ENCODE measurements around the gene CD6.

DNA sequence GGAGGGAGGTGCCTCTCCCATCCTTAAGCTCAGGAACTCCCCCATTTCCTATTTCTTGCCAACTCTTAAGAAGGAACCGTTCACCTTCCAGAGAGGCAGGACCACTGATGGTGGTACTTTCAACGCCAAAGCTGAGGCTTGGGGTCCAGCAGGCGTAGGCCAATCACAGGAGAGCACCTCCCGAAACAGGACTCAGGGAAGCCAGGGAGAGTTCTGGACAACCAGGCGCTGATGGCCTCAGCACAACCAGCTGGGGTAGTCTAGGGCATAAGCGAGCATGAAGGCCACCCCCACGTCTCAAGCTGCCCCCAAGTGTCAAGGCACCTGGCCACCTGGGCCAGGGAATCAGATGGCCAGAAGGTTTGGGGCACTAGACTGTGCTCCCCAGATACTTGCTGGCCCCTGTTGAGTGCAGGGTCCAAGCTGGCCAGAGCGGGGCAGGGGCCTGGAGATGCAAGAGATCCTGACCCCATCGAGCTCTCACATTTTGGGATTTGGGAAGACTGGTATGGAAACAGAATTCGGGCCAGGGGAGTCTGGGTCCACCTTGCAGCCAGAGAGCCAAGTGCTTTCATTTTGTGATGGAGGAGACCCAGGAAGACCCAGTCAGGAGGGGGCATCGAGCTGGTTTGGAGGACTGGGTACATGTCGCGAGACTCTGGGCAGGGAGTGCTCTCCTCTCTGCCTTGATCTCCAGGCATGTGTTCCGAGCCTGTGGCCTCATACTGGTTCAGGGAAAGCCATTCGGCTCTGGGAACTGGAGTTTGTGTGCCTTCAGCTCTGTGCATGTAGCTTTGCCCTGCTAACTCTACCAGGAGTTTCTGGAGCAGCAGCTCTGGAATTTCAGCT is 926 bp downstream of the CD6 start:
- TF ChIP-seq, protein P1, sequence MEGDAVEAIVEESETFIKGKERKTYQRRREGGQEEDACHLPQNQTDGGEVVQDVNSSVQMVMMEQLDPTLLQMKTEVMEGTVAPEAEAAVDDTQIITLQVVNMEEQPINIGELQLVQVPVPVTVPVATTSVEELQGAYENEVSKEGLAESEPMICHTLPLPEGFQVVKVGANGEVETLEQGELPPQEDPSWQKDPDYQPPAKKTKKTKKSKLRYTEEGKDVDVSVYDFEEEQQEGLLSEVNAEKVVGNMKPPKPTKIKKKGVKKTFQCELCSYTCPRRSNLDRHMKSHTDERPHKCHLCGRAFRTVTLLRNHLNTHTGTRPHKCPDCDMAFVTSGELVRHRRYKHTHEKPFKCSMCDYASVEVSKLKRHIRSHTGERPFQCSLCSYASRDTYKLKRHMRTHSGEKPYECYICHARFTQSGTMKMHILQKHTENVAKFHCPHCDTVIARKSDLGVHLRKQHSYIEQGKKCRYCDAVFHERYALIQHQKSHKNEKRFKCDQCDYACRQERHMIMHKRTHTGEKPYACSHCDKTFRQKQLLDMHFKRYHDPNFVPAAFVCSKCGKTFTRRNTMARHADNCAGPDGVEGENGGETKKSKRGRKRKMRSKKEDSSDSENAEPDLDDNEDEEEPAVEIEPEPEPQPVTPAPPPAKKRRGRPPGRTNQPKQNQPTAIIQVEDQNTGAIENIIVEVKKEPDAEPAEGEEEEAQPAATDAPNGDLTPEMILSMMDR (IDR thresholded peaks at IDR 0.05) = no peak
- TF ChIP-seq POLR2A (IDR thresholded peaks at IDR 0.05) = no peak

Measured in heart left ventricle (tissue), 13 donors.